Mucosa of stomach (tissue), 1 donor: Measurements from ENCODE around the gene SLC1A7.

Experiments
- H3K27me3 ChIP-seq: one replicate; pipeline ENCODE4 v1.7.0; 2013; ENCODE audit warnings: mild to moderate bottlenecking, low read length; ENCODE audit not compliant: control insufficient read depth, insufficient read depth
- H3K36me3 ChIP-seq: one replicate; pipeline ENCODE4 v1.7.0; 2013; ENCODE audit warnings: low read length; ENCODE audit not compliant: control insufficient read depth, insufficient read depth
- H3K4me1 ChIP-seq: one replicate; pipeline ENCODE4 v1.7.0; 2013; ENCODE audit warnings: mild to moderate bottlenecking, low read length; ENCODE audit not compliant: control insufficient read depth, insufficient read depth
- H3K4me3 ChIP-seq: one replicate; pipeline ENCODE4 v1.7.0; 2013; ENCODE audit warnings: low read length
- H3K9ac ChIP-seq: one replicate; pipeline ENCODE4 v1.7.0; 2013; ENCODE audit warnings: mild to moderate bottlenecking, low read length, moderate library complexity
- H3K9me3 ChIP-seq: one replicate; pipeline ENCODE4 v1.7.0; 2013; ENCODE audit warnings: mild to moderate bottlenecking, low read length, moderate library complexity; ENCODE audit not compliant: control insufficient read depth
- donor health status: Pancreatic carcinoma.

The SLC1A7 gene

GRCh38 chr1:53090227-53091147 lies 52.0 kb downstream of the SLC1A7 start:
- no peak overlapping the region for H3K9ac ChIP-seq

DNA sequence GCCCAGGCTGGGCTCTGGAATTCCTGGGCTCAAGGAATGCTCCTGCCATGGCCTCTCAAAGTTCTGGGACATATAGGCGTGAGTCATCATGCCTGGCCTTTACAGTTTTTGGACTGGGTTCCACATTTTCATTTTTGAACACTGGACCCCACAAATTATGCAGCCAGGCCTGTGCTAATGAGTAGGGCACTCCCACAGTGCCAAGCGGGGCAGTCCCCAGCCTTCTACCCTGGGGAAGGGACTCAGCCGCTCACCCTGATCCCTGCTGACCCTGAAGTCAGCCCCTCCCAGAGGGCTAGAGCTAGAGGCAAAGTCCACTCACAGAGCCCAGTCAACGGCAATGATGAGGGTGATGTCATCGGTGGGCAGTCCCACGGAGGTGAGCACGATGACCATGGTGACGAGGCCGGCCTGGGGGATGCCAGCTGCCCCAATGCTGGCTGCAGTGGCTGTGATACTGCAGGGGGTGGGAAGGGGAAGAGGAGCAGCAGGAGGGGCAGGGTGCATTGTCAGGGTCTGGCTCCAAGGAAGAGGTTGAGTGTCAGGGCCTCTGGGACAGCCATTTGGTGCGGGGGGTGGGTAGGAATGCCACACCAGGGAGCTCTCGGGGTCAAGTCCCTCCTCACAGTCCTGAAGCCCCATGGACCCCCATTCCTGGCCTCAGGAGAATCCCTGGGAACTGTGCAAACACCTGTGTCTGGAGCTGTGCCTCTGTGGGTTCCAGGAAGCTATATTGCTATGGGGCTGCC lies 52.8 kb downstream of the SLC1A7 start:
- Histone ChIP-seq H3K4me3 (no peak overlapping the region), H3K9me3 (no peaks in the 10 kb centered on the region), H3K4me1 (peaks cover 39% of the 10 kb centered on the region), H3K27me3 (no peaks in the 10 kb centered on the region), H3K9ac (no peak overlapping the region), H3K36me3 (no peaks in the 10 kb centered on the region)

More at GRCh38 chr1:53090227-53091147, 52.0 kb downstream of the SLC1A7 start:
- H3K9me3 ChIP-seq = no peaks in the 10 kb centered on the region
- no peaks in the 10 kb centered on the region for H3K36me3 ChIP-seq
- H3K27me3 ChIP-seq = no peaks in the 10 kb centered on the region
- H3K4me3 ChIP-seq = no peak overlapping the region
- peaks cover 33% of the 10 kb centered on the region for H3K4me1 ChIP-seq

DNA sequence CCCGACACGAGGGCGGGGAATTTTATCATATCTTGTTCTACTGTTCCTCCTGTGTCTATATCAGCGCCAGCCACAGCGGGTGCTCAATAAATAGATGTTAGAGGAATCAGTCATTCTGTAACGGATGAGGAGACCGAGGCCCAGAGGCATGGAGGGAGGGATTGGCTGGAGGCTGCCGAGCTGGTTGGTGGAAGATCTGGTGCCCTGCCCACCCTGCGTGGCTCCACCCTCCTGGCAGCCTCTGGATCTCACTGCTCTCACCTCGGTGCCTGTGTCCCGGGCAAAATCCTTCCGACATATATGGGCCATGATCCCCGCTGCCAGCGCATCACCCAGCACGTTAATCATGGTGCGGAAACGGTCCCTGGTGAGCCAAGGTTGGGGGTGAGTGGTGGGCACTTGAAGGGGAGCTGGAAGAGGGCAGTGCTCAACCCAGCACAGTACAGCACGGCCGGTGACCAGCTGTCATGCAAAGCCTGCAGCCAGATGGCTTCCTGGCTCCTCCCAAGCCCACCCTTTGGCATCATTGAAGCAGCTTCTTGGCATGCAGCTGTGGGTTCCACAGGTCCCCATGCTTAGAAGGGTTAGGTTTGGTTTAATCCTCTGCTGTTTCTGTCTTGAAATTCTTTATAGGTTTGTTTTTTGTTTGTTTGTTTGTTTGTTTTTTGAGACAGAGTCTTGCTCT lies 53.7 kb downstream of the SLC1A7 start:
- Histone ChIP-seq H3K36me3 (no peaks in the 10 kb centered on the region), H3K9me3 (no peaks in the 10 kb centered on the region), H3K27me3 (no peaks in the 10 kb centered on the region), H3K9ac (no peak overlapping the region), H3K4me1 (peaks cover 43% of the 10 kb centered on the region), H3K4me3 (no peak overlapping the region)

- H3K9ac ChIP-seq = no peak overlapping the region
- no peak overlapping the region for H3K4me3 ChIP-seq
These were observed 54.8 kb downstream of the SLC1A7 start for GRCh38 chr1:53087332-53088285.

GRCh38 chr1:53086491-53087070 lies 55.9 kb downstream of the SLC1A7 start:
- Histone ChIP-seq H3K9ac (no peak overlapping the region), H3K4me1 (peaks cover 38% of the 10 kb centered on the region), H3K9me3 (no peaks in the 10 kb centered on the region), H3K27me3 (no peaks in the 10 kb centered on the region), H3K4me3 (no peak overlapping the region), H3K36me3 (no peaks in the 10 kb centered on the region)

More at GRCh38 chr1:53087332-53088285, 54.8 kb downstream of the SLC1A7 start:
- Histone ChIP-seq H3K27me3 (no peaks in the 10 kb centered on the region), H3K4me1 (peaks cover 38% of the 10 kb centered on the region), H3K36me3 (no peaks in the 10 kb centered on the region), H3K9me3 (no peaks in the 10 kb centered on the region)

GRCh38 chr1:53085405-53085804 lies 57.0 kb downstream of the SLC1A7 start:
- Histone ChIP-seq H3K9me3 (no peaks in the 10 kb centered on the region), H3K4me1 (peaks cover 26% of the 10 kb centered on the region), H3K27me3 (no peaks in the 10 kb centered on the region), H3K36me3 (no peaks in the 10 kb centered on the region), H3K4me3 (no peak overlapping the region), H3K9ac (no peak overlapping the region)

DNA sequence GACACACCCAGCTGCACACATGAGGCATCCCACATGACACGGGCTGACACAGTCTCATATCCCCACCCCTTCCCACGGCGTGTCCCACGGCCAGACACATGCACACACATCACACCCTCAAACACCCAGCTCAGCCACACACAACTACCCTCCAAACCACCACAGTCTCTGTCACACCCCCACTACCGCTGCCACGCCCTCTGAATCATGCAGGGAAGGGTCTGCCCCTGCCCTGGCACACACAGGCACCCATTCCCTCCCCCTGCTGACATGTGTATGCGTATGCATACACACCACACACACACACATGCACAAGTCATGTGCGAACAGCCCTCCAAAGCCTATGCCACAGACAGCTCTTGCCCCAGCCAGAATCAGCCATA lies 57.9 kb downstream of the SLC1A7 start:
- Histone ChIP-seq H3K36me3 (no peaks in the 10 kb centered on the region), H3K9me3 (no peaks in the 10 kb centered on the region)

GRCh38 chr1:53083636-53084588 lies 58.5 kb downstream of the SLC1A7 start:
- H3K9ac ChIP-seq = no peak overlapping the region
- H3K9me3 ChIP-seq = no peaks in the 10 kb centered on the region
- H3K4me3 ChIP-seq = no peak overlapping the region
- H3K27me3 ChIP-seq = no peaks in the 10 kb centered on the region
- peaks cover 11% of the 10 kb centered on the region for H3K4me1 ChIP-seq
- H3K36me3 ChIP-seq = no peaks in the 10 kb centered on the region

More for the DNA sequence above, 57.9 kb downstream of the SLC1A7 start:
- Histone ChIP-seq H3K4me3 (no peak overlapping the region), H3K27me3 (no peaks in the 10 kb centered on the region), H3K9ac (peak overlapping the region; percentile 15), H3K4me1 (peaks cover 18% of the 10 kb centered on the region)

- no peaks in the 10 kb centered on the region for H3K36me3 ChIP-seq
- H3K4me1 ChIP-seq = peaks cover 10% of the 10 kb centered on the region
- no peaks in the 10 kb centered on the region for H3K27me3 ChIP-seq
- H3K9me3 ChIP-seq = no peaks in the 10 kb centered on the region
- H3K9ac ChIP-seq = no peak overlapping the region
- H3K4me3 ChIP-seq = no peak overlapping the region
These were observed 59.5 kb downstream of the SLC1A7 start for GRCh38 chr1:53082826-53083455.
